ENCODE measurements around the gene FADD.
"Not testable (repeated sequence)": the region's sequence is repeated elsewhere in the genome, so short reads cannot be mapped to it uniquely, and the experiment has no call there.

FADD gene

GRCh38 chr11:70204466-70204799 lies 1.3 kb downstream of the FADD start:
- DNase-seq (ENCODE audit: low read depth, low spot score), result no peak

GRCh38 chr11:70205049-70205725 lies 2.1 kb downstream of the FADD start:
- no peak for DNase-seq (ENCODE audit: low read depth, low spot score)

GRCh38 chr11:70205766-70206165 lies 2.7 kb downstream of the FADD start:
- no peak for DNase-seq (ENCODE audit: low read depth, low spot score)

GRCh38 chr11:70206226-70206981 lies 3.3 kb downstream of the FADD start:
- no peak for DNase-seq (ENCODE audit: low read depth, low spot score)

- DNase-seq (ENCODE audit: low read depth, low spot score), result no peak
These were observed 3.9 kb downstream of the FADD start for GRCh38 chr11:70206982-70207376.

GRCh38 chr11:70207531-70208131 lies 4.5 kb downstream of the FADD start:
- no peak for DNase-seq (ENCODE audit: low read depth, low spot score)

- DNase-seq (ENCODE audit: low read depth, low spot score), result no peak
These were observed 6.4 kb downstream of the FADD start for GRCh38 chr11:70209391-70209912.

- DNase-seq (ENCODE audit: low read depth, low spot score), result no peak
These were observed 7.0 kb downstream of the FADD start for GRCh38 chr11:70210051-70210501.

GRCh38 chr11:70210530-70210929 lies 7.4 kb downstream of the FADD start:
- no peak for DNase-seq (ENCODE audit: low read depth, low spot score)

- DNase-seq (ENCODE audit: low read depth, low spot score), result no peak
These were observed 9.2 kb downstream of the FADD start for GRCh38 chr11:70212227-70212811.

GRCh38 chr11:70217388-70217787 lies 14.3 kb downstream of the FADD start:
- DNase-seq (ENCODE audit: low read depth, low spot score), result not testable (repeated sequence)

GRCh38 chr11:70218076-70218475 lies 15.0 kb downstream of the FADD start:
- not testable (repeated sequence) for DNase-seq (ENCODE audit: low read depth, low spot score)

- no peak for DNase-seq (ENCODE audit: low read depth, low spot score)
These were observed 17.0 kb downstream of the FADD start for GRCh38 chr11:70220136-70220535.

- no peak for DNase-seq (ENCODE audit: low read depth, low spot score)
These were observed 17.8 kb downstream of the FADD start for GRCh38 chr11:70220920-70221319.

- DNase-seq (ENCODE audit: low read depth, low spot score), result no peak
These were observed 22.6 kb downstream of the FADD start for GRCh38 chr11:70225681-70226177.

GRCh38 chr11:70226183-70226582 lies 23.1 kb downstream of the FADD start:
- no peak for DNase-seq (ENCODE audit: low read depth, low spot score)

- DNase-seq (ENCODE audit: low read depth, low spot score), result no peak
These were observed 23.9 kb downstream of the FADD start for GRCh38 chr11:70226967-70227366.

- no peak for DNase-seq (ENCODE audit: low read depth, low spot score)
These were observed 26.6 kb downstream of the FADD start for GRCh38 chr11:70229737-70230136.

GRCh38 chr11:70230151-70230839 lies 27.2 kb downstream of the FADD start:
- no peak for DNase-seq (ENCODE audit: low read depth, low spot score)

GRCh38 chr11:70230840-70231710 lies 28.0 kb downstream of the FADD start:
- DNase-seq (ENCODE audit: low read depth, low spot score), result no peak

All from smooth muscle cell of the brain vasculature (primary cell).